DMS79 (cell line): ENCODE results near the gene GRIN3B.
A peak's percentile ranks its signal among the peaks of the same experiment; 100 is the strongest.

Source experiments
- DNase-seq: peaks from one replicate; lab custom pipeline; 2025; lab: John Stamatoyannopoulos, UW

GRIN3B gene

GRCh38 chr19:991174-991931 is 8.9 kb upstream of the GRIN3B start:
- DNase-seq: no peak

GRCh38 chr19:991932-992669 is 8.1 kb upstream of the GRIN3B start:
- no peak for DNase-seq

GRCh38 chr19:992670-993055 is 7.6 kb upstream of the GRIN3B start:
- DNase-seq: no peak

- DNase-seq: no peak
Measured at GRCh38 chr19:993361-993830, 6.8 kb upstream of the GRIN3B start.

GRCh38 chr19:993831-994393 is 6.3 kb upstream of the GRIN3B start:
- DNase-seq: no peak

- DNase-seq: no peak
Measured at GRCh38 chr19:994516-994915, 5.7 kb upstream of the GRIN3B start.

GRCh38 chr19:995051-995827 is 5.0 kb upstream of the GRIN3B start:
- DNase-seq: peak; percentile 79

- DNase-seq: peak; percentile 31
Measured at GRCh38 chr19:996051-996838, 4.0 kb upstream of the GRIN3B start.

- no peak for DNase-seq
Measured at GRCh38 chr19:998064-998463, 2.2 kb upstream of the GRIN3B start.

GRCh38 chr19:999379-999719 is 870 bp upstream of the GRIN3B start:
- no peak for DNase-seq

GRCh38 chr19:1000591-1001537 is 645 bp downstream of the GRIN3B start:
- DNase-seq: no peak

GRCh38 chr19:1001538-1002166 is 1.4 kb downstream of the GRIN3B start:
- DNase-seq: no peak

- no peak for DNase-seq
Measured at GRCh38 chr19:1002600-1002999, 2.4 kb downstream of the GRIN3B start.

- DNase-seq: no peak
Measured at GRCh38 chr19:1003283-1003682, 3.1 kb downstream of the GRIN3B start.

- no peak for DNase-seq
Measured at GRCh38 chr19:1004204-1004802, 4.1 kb downstream of the GRIN3B start.

- DNase-seq: no peak
Measured at GRCh38 chr19:1004803-1005664, 4.8 kb downstream of the GRIN3B start.

- DNase-seq: no peak
Measured at GRCh38 chr19:1006711-1007398, 6.6 kb downstream of the GRIN3B start.
